OCI-LY7 (cell line): Measurements from ENCODE around the gene PTPN14.

ENCODE experiments used
- CTCF ChIP-seq: fragments of 200-600 bp; sonication (generic); conservative IDR thresholded peaks from 2 replicates; pipeline ENCODE4 v1.5.1; 2014; ENCODE audit warnings: mild to moderate bottlenecking, antibody characterized with exemption, low read length, moderate library complexity, mixed read lengths
- EZH2phosphoT487 ChIP-seq: fragments of 200-600 bp; sonication (generic); IDR thresholded peaks from 2 replicates; pipeline ENCODE4 v1.6.1; 2018; ENCODE audit warnings: low read depth, borderline replicate concordance, mild to moderate bottlenecking, mixed run types, antibody characterized with exemption, low read length, moderate library complexity, mixed read lengths

GRCh38 chr1:214451596-214451995 is 99.8 kb downstream of the PTPN14 start:
- TF ChIP-seq CTCF (no peak), EZH2phosphoT487 (no peak)
